ENCODE measurements around the gene TCF4. TPM values are rescaled to one million over a fixed set of nuclear protein-coding genes. Genes with fewer than 3 reads are reported as not detected.

The TCF4 gene
- total and polyA plus RNA-seq, 8 donors = 99.1 to 165 (median 138) TPM

- no peaks in the 10 kb centered on the region for H3K27me3 ChIP-seq
- H3K9me3 ChIP-seq = no peaks in the 10 kb centered on the region
- no peak for DNase-seq
- H3K27ac ChIP-seq = no peak overlapping the region
- no peaks in the 10 kb centered on the region for H3K36me3 ChIP-seq
- H3K4me1 ChIP-seq = peaks cover 0 to 5% of the 10 kb centered on the region in 2 donors
- no peak overlapping the region for H3K4me3 ChIP-seq
- intact Hi-C loops (cut with DNase I) = no loop called here
- no peak for ATAC-seq
- no peak for TF ChIP-seq CTCF (IDR thresholded peaks at IDR 0.05)
Measured at GRCh38 chr18:55543130-55543704, 44.8 kb downstream of the TCF4 start.

GRCh38 chr18:55541571-55541970 lies 46.4 kb downstream of the TCF4 start:
- no peak for DNase-seq
- Histone ChIP-seq H3K9me3 (no peaks in the 10 kb centered on the region), H3K4me3 (no peak overlapping the region), H3K4me1 (peaks cover 0 to 4% of the 10 kb centered on the region in 2 donors), H3K36me3 (no peaks in the 10 kb centered on the region), H3K27ac (no peak overlapping the region), H3K27me3 (no peaks in the 10 kb centered on the region)
- no peak for TF ChIP-seq CTCF (IDR thresholded peaks at IDR 0.05)
- intact Hi-C loops (cut with DNase I) = no loop called here
- ATAC-seq = no peak

GRCh38 chr18:55539240-55539639 lies 48.8 kb downstream of the TCF4 start:
- ATAC-seq (no peak), DNase-seq (no peak)
- TF ChIP-seq CTCF (IDR thresholded peaks at IDR 0.05) = no peak
- Histone ChIP-seq H3K27me3 (no peaks in the 10 kb centered on the region), H3K36me3 (no peaks in the 10 kb centered on the region), H3K27ac (no peak overlapping the region), H3K9me3 (no peaks in the 10 kb centered on the region), H3K4me1 (no peaks in the 10 kb centered on the region), H3K4me3 (no peak overlapping the region)
- intact Hi-C loops (cut with DNase I) = no loop called here

DNA sequence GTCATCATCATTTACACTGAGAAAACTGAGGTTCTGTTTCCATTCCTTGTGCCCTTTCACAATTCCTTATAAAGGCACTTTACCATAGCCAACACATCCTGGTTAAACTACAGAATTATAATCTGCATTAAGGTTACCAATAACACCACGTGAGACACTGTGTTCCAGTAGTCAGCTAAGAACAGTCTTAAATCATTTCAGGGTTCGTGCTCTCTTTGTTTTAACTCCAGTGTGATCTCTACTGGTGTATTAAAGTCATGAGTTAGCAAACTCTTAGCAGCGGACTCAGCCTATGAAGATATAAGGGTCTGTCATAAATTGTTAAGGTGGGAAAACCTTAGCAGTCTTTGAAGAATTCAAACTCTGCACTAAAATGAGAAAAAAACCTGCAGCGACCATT lies 53.0 kb downstream of the TCF4 start:
- intact Hi-C loops (cut with DNase I) = no loop called here
- no peaks in the 10 kb centered on the region for H3K9me3 ChIP-seq
- H3K4me3 ChIP-seq = no peak overlapping the region
- H3K36me3 ChIP-seq = no peaks in the 10 kb centered on the region
- no peak for ATAC-seq
- no peaks in the 10 kb centered on the region for H3K4me1 ChIP-seq
- DNase-seq = no peak
- H3K27me3 ChIP-seq = no peaks in the 10 kb centered on the region
- TF ChIP-seq CTCF (IDR thresholded peaks at IDR 0.05) = no peak
- no peak overlapping the region for H3K27ac ChIP-seq

DNA sequence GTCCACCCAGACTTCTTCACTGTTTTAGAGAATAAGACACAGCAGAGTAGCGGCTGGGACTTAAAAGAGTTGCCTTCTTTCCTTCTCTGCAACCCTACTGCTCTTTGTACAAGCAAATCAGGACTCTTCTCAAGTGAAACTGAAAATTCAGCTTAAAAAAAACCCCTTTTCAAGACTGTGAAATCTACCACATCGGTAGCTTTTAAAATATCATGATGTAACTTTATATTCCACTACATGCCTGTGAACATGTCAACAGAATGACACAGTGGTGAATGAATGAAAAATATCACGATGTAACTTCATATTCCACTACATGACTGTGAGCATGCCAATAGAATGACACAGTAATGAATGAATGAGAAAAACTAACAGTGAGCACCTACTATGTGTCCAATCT lies 53.4 kb downstream of the TCF4 start:
- intact Hi-C loops (cut with DNase I) = no loop called here
- no peaks in the 10 kb centered on the region for H3K9me3 ChIP-seq

More for the DNA sequence above, 53.4 kb downstream of the TCF4 start:
- H3K4me1 ChIP-seq = no peaks in the 10 kb centered on the region
- no peak for DNase-seq
- no peak for TF ChIP-seq CTCF (IDR thresholded peaks at IDR 0.05)
- no peak for ATAC-seq
- no peaks in the 10 kb centered on the region for H3K27me3 ChIP-seq
- no peak overlapping the region for H3K27ac ChIP-seq
- no peaks in the 10 kb centered on the region for H3K36me3 ChIP-seq
- H3K4me3 ChIP-seq = no peak overlapping the region

Measured in left lung (tissue), 10 donors.